ENCODE results near the gene AK6.
"Not testable (repeated sequence)": the region's sequence is repeated elsewhere in the genome, so short reads cannot be mapped to it uniquely, and the experiment has no call there.

The AK6 gene

GRCh38 chr5:69334793-69335268, 34.5 kb downstream of the AK6 start:
- DNase-seq = peak; percentile 75 to 81

- DNase-seq = not testable (repeated sequence)
Observed at GRCh38 chr5:69333668-69334315, 35.5 kb downstream of the AK6 start.

- DNase-seq = no peak
Observed at GRCh38 chr5:69331528-69332445, 37.5 kb downstream of the AK6 start.

GRCh38 chr5:69329905-69330489, 39.3 kb downstream of the AK6 start:
- no peak for DNase-seq

- no peak for DNase-seq
Observed at GRCh38 chr5:69326365-69326764, 43.0 kb downstream of the AK6 start.

- DNase-seq = no peak
Observed at GRCh38 chr5:69317391-69317790, 51.9 kb downstream of the AK6 start.

- no peak for DNase-seq
Observed at GRCh38 chr5:69315972-69316371, 53.3 kb downstream of the AK6 start.

- no peak for DNase-seq
Observed at GRCh38 chr5:69313428-69313827, 55.9 kb downstream of the AK6 start.

- no peak for DNase-seq
Observed at GRCh38 chr5:69312459-69313160, 56.7 kb downstream of the AK6 start.

- DNase-seq = no peak
Observed at GRCh38 chr5:69309380-69309779, 59.9 kb downstream of the AK6 start.

GRCh38 chr5:69308046-69308553, 61.2 kb downstream of the AK6 start:
- DNase-seq = no peak

GRCh38 chr5:69305512-69305911, 63.8 kb downstream of the AK6 start:
- DNase-seq = no peak

Measured in CD4-positive, alpha-beta T cell treated with Interferon alpha-2 for 1 hour (primary cell).